ENCODE measurements around the gene PHACTR2.

Gene PHACTR2

GRCh38 chr6:143743301-143744166 lies 65.8 kb downstream of the PHACTR2 start:
- DNase-seq: no peak

GRCh38 chr6:143744551-143745165 lies 66.9 kb downstream of the PHACTR2 start:
- no peak for DNase-seq

- DNase-seq: no peak
These were observed 67.7 kb downstream of the PHACTR2 start for GRCh38 chr6:143745166-143746133.

GRCh38 chr6:143746202-143747119 lies 68.7 kb downstream of the PHACTR2 start:
- no peak for DNase-seq

- no peak for DNase-seq
These were observed 69.6 kb downstream of the PHACTR2 start for GRCh38 chr6:143747347-143747842.

- no peak for DNase-seq
These were observed 72.1 kb downstream of the PHACTR2 start for GRCh38 chr6:143749891-143750290.

- DNase-seq: no peak
These were observed 73.1 kb downstream of the PHACTR2 start for GRCh38 chr6:143750877-143751276.

- no peak for DNase-seq
These were observed 74.7 kb downstream of the PHACTR2 start for GRCh38 chr6:143752459-143752858.

- no peak for DNase-seq
These were observed 75.9 kb downstream of the PHACTR2 start for GRCh38 chr6:143753678-143754077.

GRCh38 chr6:143754204-143754603 lies 76.4 kb downstream of the PHACTR2 start:
- no peak for DNase-seq

- DNase-seq: no peak
These were observed 77.6 kb downstream of the PHACTR2 start for GRCh38 chr6:143755301-143755744.

- DNase-seq: no peak
These were observed 79.6 kb downstream of the PHACTR2 start for GRCh38 chr6:143757346-143757832.

- no peak for DNase-seq
These were observed 80.8 kb downstream of the PHACTR2 start for GRCh38 chr6:143758551-143758950.

GRCh38 chr6:143759666-143760065 lies 81.9 kb downstream of the PHACTR2 start:
- no peak for DNase-seq

GRCh38 chr6:143761074-143761473 lies 83.3 kb downstream of the PHACTR2 start:
- DNase-seq: no peak

- no peak for DNase-seq
These were observed 84.4 kb downstream of the PHACTR2 start for GRCh38 chr6:143762126-143762525.

- DNase-seq: no peak
These were observed 87.8 kb downstream of the PHACTR2 start for GRCh38 chr6:143765422-143766184.

GRCh38 chr6:143766185-143766553 lies 88.4 kb downstream of the PHACTR2 start:
- no peak for DNase-seq

- no peak for DNase-seq
These were observed 89.7 kb downstream of the PHACTR2 start for GRCh38 chr6:143767433-143767832.

- DNase-seq: no peak
These were observed 94.6 kb downstream of the PHACTR2 start for GRCh38 chr6:143772116-143773086.

Data from CD4-positive, alpha-beta T cell treated with Interleukin-10 for 1 hour (primary cell).